NCI-H2171 treated with DMSO at 0.1 percent for 48 hours (cell line): ENCODE measurements around the gene REXO5.
A peak's percentile ranks its signal among the peaks of the same experiment; 100 is the strongest.
"Not testable (repeated sequence)": the region's sequence is repeated elsewhere in the genome, so short reads cannot be mapped to it uniquely, and the experiment has no call there.

ENCODE experiments used
- DNase-seq: peaks from one replicate; lab custom pipeline; 2025; lab: John Stamatoyannopoulos, UW

The REXO5 gene

GRCh38 chr16:20849589-20850390 lies 43.5 kb downstream of the REXO5 start:
- DNase-seq = peak; percentile 71

- DNase-seq = no peak
Observed at GRCh38 chr16:20850981-20851380, 44.7 kb downstream of the REXO5 start.

DNA sequence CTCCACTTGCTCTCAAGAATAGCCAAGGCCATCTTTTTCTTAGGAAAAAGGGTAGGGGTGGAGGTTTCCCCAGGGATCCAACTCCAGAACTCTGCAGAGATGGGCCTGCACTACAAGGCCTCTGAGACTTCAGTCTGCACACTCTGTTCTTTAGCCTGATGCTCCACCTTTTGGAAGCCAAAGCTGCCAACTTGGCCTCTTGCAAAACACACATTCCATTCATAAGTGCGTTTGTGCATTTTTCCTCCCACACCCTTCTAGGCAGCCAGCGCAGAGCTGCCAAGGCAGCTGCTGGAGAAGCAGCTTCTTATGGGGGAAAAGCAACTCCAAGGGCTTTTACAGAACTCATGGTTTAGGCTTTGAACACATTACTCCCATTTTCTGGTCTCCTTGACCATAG lies 45.3 kb downstream of the REXO5 start:
- DNase-seq = no peak

DNA sequence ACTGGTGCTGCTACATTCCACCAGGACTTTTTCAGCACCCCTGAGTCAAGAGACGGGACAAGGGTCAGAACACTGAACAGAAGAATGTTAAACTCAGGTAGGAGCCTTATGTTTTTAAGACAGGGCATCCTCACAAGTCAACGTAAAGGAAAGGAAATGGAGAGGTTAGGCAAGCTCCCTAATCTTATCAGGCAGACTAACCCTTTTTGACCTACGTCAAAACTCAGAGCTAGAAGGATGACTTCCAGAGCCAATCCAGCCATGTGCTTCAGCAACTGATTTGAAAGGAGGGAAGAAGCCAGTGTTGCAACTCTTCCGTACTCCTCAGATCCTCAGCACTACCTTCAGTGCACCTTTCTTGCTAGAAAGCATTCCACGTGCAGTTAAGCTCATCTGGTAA lies 46.8 kb downstream of the REXO5 start:
- no peak for DNase-seq

- DNase-seq = no peak
Observed at GRCh38 chr16:20853981-20854620, 47.8 kb downstream of the REXO5 start.

DNA sequence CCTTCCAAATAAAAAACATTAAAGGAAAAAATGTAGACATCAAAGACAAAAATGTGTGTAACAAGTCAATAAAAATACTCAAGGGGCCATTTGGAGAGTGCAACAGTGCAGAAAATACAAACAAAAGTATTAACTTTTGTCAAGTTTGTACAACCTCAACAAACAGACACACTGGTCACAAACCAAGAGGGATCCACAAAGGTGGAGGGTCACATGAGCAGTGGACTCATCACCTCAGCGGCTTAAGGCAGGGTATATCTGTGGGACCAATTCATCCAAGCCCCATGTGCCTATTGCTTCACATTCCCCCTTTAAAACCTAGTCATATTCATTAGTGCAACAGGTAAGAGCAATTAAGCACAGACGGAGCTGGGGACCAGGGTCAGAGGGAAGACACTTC lies 48.6 kb downstream of the REXO5 start:
- no peak for DNase-seq

DNA sequence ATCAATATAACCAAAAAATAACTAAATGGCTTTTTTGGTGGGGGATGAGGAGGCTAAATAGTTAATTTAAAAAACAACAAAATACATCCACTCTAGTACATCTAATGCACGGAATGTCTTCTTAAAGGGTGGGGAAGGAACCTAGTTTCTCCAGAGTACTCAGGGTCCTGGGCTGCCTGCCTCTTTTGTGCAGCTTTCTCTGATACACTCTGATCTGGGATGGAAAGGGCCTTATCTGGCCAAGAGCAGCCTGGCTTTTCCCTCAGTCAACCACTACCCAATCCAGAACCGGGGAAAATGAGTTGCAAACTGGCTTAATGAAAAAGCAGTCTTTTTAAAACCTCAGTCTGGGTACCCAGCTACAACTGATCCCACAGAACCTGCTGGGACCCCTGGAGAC lies 51.0 kb downstream of the REXO5 start:
- no peak for DNase-seq

- DNase-seq = no peak
Observed at GRCh38 chr16:20859229-20859628, 52.9 kb downstream of the REXO5 start.

DNA sequence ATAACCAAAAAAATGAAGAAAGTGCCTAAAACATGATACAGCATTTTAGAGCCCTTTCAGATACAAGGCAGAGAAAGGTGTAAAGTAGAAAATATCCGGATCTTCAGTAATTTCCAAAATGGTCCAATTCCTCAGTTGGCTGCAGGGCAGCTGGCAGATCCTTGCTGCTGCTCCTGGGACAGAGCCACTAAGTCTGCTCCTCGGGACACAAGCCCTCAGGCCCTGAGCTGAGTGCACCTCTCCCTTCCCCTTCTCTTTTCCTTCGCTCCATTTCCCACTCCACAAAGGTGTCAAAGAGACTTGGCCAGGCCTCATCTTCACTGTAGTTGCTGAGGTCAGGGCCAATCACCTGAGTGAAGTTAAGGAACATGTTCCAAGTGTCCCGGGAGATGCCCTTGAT lies 53.4 kb downstream of the REXO5 start:
- DNase-seq = no peak

DNA sequence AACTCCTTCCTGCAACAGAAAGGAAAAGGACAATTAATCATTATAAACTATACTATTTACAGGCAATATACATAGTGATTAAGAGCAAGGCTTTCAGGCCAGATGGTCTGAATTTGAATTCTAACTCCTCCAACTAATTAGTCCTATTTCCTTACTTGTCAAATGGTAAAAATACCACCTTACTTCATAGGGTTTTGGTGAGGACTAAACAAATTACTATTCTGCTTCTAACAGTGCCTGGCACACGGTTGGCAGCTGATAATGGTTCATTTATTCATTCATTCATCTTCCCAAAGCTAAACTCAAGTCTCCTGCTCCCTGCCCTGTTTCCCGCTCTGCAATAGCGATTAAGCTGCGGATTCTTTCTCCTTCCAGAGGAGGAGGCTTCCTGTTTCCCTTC lies 54.0 kb downstream of the REXO5 start:
- no peak for DNase-seq

DNA sequence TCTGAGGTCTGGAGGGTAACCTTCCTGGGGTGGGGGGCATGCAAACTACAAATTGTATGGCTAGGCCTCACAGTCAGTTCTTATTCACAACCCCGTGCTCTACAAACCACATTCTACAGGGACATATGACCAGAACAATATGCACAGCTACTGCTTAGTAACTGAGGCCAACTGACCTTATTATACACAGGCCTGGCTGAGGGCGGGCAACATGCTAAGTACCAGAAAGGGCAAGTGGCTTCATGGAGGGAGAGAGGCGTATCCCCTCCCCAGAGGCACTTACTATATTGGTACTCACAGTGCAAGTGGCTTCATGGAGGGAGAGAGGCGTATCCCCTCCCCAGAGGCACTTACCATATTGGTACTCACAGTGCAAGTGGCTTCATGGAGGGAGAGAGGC lies 54.7 kb downstream of the REXO5 start:
- DNase-seq = not testable (repeated sequence)

DNA sequence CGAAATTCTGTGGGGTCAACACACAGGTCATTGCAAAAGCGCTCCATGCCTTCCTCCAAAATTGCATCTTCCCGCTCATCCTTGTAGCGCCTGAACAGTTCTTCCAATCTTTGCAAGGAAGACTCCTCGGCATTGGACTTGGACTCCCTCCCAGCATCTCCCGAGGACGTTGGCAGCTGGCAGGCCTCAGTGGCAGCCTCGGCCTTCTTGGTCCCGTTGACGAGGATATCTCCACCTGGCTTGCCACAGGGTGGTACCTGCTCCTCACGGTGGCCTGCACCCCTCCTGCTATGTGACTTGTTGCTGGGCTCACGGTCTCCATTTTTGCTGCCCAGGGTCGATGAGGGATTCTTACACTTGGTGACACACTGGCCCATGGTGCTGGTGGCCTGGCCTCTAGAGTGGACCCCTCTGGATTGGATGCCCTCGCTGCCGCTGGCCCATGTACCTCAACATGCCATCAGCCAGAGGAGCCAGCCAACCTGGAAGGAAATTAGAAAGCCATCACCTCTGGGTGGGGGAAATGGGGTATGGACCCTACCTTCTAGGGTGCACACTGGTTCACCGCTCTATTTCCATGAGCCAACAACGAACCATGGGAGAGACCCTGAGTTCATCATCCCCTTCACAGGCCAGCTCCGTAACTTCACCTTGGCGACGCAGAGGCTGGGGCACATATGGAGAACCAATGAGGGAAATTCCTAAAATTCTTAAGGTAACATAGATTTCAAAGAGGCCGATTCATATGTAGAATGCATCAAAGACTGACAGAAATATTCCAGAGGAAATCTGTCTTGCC lies 56.0 kb downstream of the REXO5 start:
- no peak for DNase-seq

DNA sequence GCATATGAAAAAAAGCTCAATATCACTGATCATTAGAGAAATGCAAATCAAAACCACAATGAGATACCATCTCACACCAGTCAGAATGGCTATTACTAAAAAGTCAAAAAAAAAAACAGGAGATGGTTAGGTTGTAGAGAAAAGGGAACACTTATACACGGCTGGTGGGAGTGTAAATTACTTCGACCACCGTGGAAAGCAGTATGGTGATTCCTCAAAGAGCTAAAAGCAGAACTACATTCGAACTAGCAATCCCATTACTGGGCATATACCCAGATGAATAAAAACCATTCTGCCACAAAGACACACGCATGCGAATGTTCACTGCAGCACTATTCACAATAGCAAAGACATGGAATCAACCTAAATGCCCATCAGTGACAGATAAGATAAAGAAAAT lies 58.0 kb downstream of the REXO5 start:
- not testable (repeated sequence) for DNase-seq

GRCh38 chr16:20865420-20866131 lies 59.2 kb downstream of the REXO5 start:
- peak; percentile 37 for DNase-seq

DNA sequence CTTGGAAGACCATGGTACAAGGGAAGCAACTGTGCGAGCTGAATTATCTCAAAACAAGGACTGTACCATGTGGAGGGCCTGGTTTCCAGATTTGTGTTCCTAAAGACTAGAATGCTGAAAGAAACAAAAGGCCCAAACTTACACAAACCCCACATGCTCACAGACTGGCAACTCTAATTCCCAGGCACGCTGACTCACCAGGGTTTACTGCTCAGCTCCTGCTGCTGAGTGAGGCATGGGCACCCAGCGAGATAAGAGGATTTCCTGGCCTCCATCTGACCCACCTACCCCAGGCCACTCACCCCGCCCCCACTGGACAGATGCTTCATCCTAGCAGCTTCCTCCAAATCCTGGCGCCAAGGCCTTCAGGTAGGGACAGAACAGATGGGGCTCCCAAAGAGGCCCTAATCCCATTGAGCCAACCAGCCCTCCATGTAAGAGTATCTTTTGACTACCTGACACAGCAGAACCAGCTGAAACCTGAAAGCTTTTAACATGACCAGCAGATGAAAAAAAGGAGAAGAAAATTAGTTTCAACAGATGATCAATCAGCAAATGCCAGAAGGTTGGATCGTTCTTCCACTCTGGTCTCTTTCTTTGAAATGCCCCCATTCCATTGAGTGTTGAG lies 59.9 kb downstream of the REXO5 start:
- peak; percentile 61 for DNase-seq

DNA sequence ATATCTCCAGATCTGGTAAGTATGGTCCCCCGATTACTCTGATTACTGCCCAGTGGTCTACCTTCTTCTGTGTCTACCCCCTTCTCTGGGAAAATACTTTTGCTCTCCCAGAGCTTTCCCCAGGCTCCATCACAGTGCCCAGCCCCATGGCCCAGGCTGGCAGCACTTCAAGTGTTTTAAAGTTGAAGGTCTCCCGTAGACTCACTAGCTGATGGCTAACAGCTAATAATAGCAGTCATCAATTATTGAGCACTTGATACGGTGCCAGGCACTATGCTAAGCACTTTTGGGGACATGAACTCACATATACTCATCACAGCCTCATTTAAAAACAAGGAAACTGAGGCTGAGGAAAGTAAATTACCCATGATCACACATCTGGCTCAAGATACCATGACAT lies 60.5 kb downstream of the REXO5 start:
- no peak for DNase-seq

DNA sequence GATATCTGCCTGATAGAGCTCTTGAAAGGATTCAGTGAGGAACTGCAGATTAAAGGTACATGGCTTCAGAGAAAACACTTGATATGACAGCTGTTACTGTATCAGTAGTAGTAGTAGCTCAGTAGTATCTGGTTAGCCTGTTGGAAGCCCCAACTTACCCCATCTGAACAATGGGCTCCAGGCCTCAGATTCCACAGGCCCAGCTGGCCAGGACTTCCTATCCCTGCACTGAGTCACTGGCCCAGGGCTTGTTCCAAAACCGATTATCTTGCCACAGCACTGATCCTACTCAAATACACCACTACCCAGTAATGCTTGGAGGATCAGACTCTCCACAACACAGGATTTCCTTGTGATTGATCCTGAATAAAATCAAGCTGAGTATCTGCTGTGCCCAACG lies 61.3 kb downstream of the REXO5 start:
- no peak for DNase-seq

DNA sequence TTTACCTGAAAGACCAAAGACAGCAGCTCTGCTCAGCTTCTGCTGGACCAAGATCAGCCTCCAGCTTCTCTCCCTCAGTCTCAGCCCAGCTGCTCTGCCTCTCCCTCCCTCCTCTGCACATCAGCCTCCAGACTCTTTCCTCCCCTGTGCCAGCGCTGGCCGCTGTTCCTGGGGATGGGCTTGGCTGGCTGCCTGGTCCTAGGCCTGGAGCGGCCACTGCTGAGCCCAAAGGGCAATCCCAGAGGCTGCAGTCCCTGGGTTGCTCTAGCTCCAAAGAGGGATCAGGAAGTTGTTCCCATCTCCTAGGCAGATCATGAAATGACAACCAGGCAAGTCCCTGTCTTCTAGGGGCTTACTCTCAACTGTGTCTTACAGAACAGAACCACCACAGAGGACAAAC lies 62.6 kb downstream of the REXO5 start:
- no peak for DNase-seq

DNA sequence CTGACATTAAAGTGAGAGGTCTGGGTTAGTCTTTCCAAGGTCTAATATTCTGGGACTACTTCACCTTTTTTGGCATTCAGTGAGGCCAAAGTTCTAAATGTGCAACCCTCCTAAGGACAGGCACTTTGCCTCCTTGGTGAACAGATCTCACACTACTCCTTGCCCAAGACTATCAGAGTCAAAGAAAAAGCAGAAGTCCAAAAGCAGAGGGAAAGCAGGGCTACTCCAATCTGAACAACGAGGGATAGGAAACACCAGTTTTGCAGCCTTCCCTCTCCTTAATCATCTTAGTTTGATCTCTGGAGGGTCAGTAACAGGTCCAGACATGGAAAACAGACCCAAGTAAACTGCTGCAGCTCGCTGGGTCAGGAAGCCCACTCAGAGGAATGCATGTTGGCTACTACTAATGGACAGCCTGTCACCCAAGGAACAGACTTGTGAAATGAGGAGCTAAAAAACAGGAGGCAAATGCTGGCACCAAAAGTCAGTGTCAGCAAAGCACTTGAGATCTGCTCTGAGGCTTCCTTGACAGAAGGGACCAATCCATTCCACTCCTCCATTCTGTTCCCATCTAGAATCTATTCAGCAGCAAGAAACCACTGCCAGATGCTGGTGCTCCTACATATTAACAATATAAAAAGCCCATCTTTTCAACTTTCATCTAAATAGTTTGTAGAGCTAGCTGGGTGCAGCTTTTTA lies 63.9 kb downstream of the REXO5 start:
- no peak for DNase-seq

GRCh38 chr16:20871258-20871657 lies 64.9 kb downstream of the REXO5 start:
- DNase-seq = no peak
